Endodermal cell (in vitro differentiated cells): ENCODE data around the gene ZFP69B. TPM values are rescaled to one million over a fixed set of nuclear protein-coding genes. Genes with fewer than 3 reads are reported as not detected.

Experiments
- DNase-seq: peaks from one replicate; pipeline ENCODE4 v3.0.0-alpha.2; 2017
- H3K27ac ChIP-seq: 2 replicates; pipeline ENCODE4 v1.5.1; 2013; ENCODE audit warnings: mild to moderate bottlenecking, low read depth, low read length, moderate library complexity
- H3K27me3 ChIP-seq: 2 replicates; pipeline ENCODE4 v1.6.1; 2013; ENCODE audit warnings: mild to moderate bottlenecking, low read length, moderate library complexity; ENCODE audit not compliant: insufficient read depth, control insufficient read depth, poor library complexity, severe bottlenecking
- H3K36me3 ChIP-seq: 2 replicates; pipeline ENCODE4 v1.7.0; 2013; ENCODE audit warnings: mild to moderate bottlenecking, low read length, moderate library complexity; ENCODE audit not compliant: control insufficient read depth, insufficient read depth
- H3K4me1 ChIP-seq: one replicate; pipeline ENCODE4 v1.7.0; 2013; ENCODE audit warnings: low read length; ENCODE audit not compliant: control insufficient read depth, insufficient read depth
- H3K4me3 ChIP-seq: 2 replicates; pipeline ENCODE4 v1.5.1; 2013; ENCODE audit warnings: mild to moderate bottlenecking, low read length, moderate library complexity
- H3K9ac ChIP-seq: 2 replicates; pipeline ENCODE4 v1.6.1; 2013; ENCODE audit warnings: mild to moderate bottlenecking, low read length, moderate library complexity; ENCODE audit not compliant: poor library complexity, severe bottlenecking; ENCODE audit errors: extremely low read depth
- H3K9me3 ChIP-seq: 2 replicates; pipeline ENCODE4 v1.6.1; 2013; ENCODE audit warnings: mild to moderate bottlenecking, low read length, moderate library complexity; ENCODE audit not compliant: control insufficient read depth
- H3K27ac Mint-ChIP-seq: 2 replicates; pipeline ENCODE4 v1.8.0; 2020; ENCODE audit warnings: mixed read lengths
- H3K27me3 Mint-ChIP-seq: 2 replicates; pipeline ENCODE4 v1.8.0; 2021; ENCODE audit warnings: mild to moderate bottlenecking, mixed read lengths; ENCODE audit not compliant: insufficient read depth
- H3K36me3 Mint-ChIP-seq: 2 replicates; pipeline ENCODE4 v1.8.0; 2020; ENCODE audit warnings: low read depth, mixed read lengths
- H3K4me1 Mint-ChIP-seq: 2 replicates; pipeline ENCODE4 v1.8.0; 2020; ENCODE audit warnings: mixed read lengths
- H3K4me3 Mint-ChIP-seq: 2 replicates; pipeline ENCODE4 v1.8.0; 2020; ENCODE audit warnings: mild to moderate bottlenecking, moderate library complexity, mixed read lengths
- H3K9me3 Mint-ChIP-seq: 2 replicates; pipeline ENCODE4 v1.8.0; 2020; ENCODE audit warnings: mild to moderate bottlenecking, mixed read lengths
- CTCF ChIP-seq: fragments of 200-600 bp; sonication (generic); conservative IDR thresholded peaks from 2 replicates; pipeline ENCODE4 v1.5.0; 2021; ENCODE audit warnings: antibody characterized with exemption, mild to moderate bottlenecking
- WGBS, 2 experiments: methylation state at CpG; one replicate each; pipeline versions ENCODE4 v1.1.5 to v1.1.7; 2013; ENCODE audit warnings: missing lambda C conversion rate in 2 of 2, mixed read lengths in 1 of 2; ENCODE audit not compliant: insufficient coverage in 1 of 2, insufficient read length in 1 of 2; 5-methylcytosine and 5-hydroxymethylcytosine counted together
- total RNA-seq, 2 donors: library from RNA; stranded (reverse); fragmentation: NEBNext Ultra II Directional in 1 of 2; extraction: Animal tissue kit (Norgen Biotek cat#: 25700) in 1 of 2; gene quantifications; 2 replicates in 1 of 2; 3 replicates in 1 of 2; pipeline ENCODE4 v1.2.1, GENCODE V29; 2021

ZFP69B gene
- total RNA-seq, 2 donors from 2014 or later = 7.7 to 10.3 TPM

DNA sequence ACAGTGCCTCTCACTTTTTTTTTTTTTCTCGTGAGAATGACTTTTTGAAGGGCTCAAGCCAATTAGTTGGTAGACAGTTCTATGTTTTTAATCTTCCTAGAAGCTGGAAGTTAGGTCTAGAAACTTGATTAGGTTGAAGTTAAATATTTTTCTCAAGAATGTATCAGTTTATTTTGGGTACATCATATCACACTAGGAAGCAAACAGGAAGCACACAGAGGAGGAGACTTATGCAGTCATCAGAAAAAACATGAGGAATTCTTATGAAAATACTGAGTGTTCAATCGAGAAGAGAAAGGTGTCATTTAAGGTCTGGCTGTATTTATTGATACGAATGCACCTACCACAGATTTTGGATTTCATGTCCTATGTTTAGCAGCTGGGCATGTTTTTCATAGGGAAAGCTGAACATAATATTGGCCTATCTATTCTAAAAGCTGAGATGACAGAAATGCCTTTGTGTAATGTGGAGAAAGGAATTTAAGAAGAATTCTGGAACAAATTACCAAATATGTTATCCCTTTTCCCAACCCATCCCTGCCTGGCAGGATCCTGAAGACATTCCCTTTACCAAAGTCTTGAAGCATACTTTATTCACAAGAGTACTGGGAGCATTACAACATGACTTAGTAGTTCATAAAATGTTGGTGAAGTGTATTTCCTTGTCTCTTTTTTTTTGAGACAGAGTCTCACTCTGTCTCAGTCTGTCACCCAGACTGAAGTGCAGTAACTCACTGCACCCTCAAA, 17.5 kb upstream of the ZFP69B start:
- Mint-ChIP-seq H3K4me3 (no peak overlapping the region), H3K9me3 (no peaks in the 10 kb centered on the region), H3K27ac (no peak overlapping the region), H3K27me3 (peaks cover 2% of the 10 kb centered on the region), H3K4me1 (no peaks in the 10 kb centered on the region), H3K36me3 (no peaks in the 10 kb centered on the region)
- no peaks in the 10 kb centered on the region for H3K4me1 ChIP-seq
- H3K9ac ChIP-seq = no peak overlapping the region
- no peak overlapping the region for H3K27ac ChIP-seq
- no peak for DNase-seq
- H3K4me3 ChIP-seq = no peak overlapping the region
- 86 to 96% methylated on average over 2 to 3 of the region's 3 CpGs for WGBS, 2 experiments
- no peak for TF ChIP-seq CTCF
- H3K27me3 ChIP-seq = no peaks in the 10 kb centered on the region
- H3K9me3 ChIP-seq = no peaks in the 10 kb centered on the region
- H3K36me3 ChIP-seq = no peaks in the 10 kb centered on the region

DNA sequence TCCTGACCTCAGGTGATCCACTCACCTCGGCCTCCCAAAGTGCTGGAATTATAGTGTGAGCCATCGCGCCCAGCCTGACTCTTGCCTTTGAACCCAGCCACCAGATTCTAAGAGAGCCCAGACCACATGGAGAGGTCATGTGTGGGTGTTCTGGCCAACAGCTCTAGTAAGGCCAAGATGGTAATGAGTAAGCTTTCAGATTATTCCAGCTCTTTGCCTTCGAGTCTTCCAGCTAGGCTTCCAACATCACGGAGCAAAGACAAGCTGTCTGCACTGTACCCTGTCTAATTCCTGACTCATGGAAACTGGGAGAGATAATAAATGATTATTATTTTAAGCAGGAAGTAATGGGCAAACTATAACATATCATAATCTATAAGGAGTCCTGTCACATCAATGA, 14.8 kb upstream of the ZFP69B start:
- H3K9me3 Mint-ChIP-seq = no peaks in the 10 kb centered on the region
- TF ChIP-seq CTCF = no peak
- H3K9ac ChIP-seq = no peak overlapping the region
- H3K27me3 ChIP-seq = no peaks in the 10 kb centered on the region
- no peak overlapping the region for H3K27ac ChIP-seq
- no peaks in the 10 kb centered on the region for H3K9me3 ChIP-seq
- peaks cover 2% of the 10 kb centered on the region for H3K27me3 Mint-ChIP-seq
- H3K27ac Mint-ChIP-seq = no peak overlapping the region
- H3K4me3 Mint-ChIP-seq = no peak overlapping the region
- H3K4me3 ChIP-seq = no peak overlapping the region
- 81 to 91% methylated on average over 5 of the region's 5 CpGs for WGBS, 2 experiments
- no peaks in the 10 kb centered on the region for H3K36me3 ChIP-seq
- no peaks in the 10 kb centered on the region for H3K36me3 Mint-ChIP-seq
- no peaks in the 10 kb centered on the region for H3K4me1 Mint-ChIP-seq
- H3K4me1 ChIP-seq = no peaks in the 10 kb centered on the region
- no peak for DNase-seq

- Histone ChIP-seq H3K36me3 (no peaks in the 10 kb centered on the region), H3K9me3 (no peaks in the 10 kb centered on the region), H3K4me1 (no peaks in the 10 kb centered on the region), H3K27ac (no peak overlapping the region), H3K4me3 (no peak overlapping the region), H3K9ac (no peak overlapping the region), H3K27me3 (no peaks in the 10 kb centered on the region)
- no peaks in the 10 kb centered on the region for H3K36me3 Mint-ChIP-seq
- no peaks in the 10 kb centered on the region for H3K4me1 Mint-ChIP-seq
- no peak overlapping the region for H3K4me3 Mint-ChIP-seq
- no peak for DNase-seq
- no peak overlapping the region for H3K27ac Mint-ChIP-seq
- H3K27me3 Mint-ChIP-seq = peaks cover 2% of the 10 kb centered on the region
- H3K9me3 Mint-ChIP-seq = no peaks in the 10 kb centered on the region
- no peak for TF ChIP-seq CTCF
- 88 to 94% methylated on average over 3 to 4 of the region's 4 CpGs for WGBS, 2 experiments
Measured at GRCh38 chr1:40435876-40436275, 14.4 kb upstream of the ZFP69B start.
